GM23248 (cell line): ENCODE measurements around the gene PLA2G4C. TPM values are rescaled to one million over a fixed set of nuclear protein-coding genes. Genes with fewer than 3 reads are reported as not detected.

Experiments
- DNase-seq: peaks from one replicate; pipeline ENCODE4 v3.0.0-alpha.2; 2015
- H2AFZ ChIP-seq: fragments of 200-600 bp; sonication (generic); 2 replicates; pipeline ENCODE4 v1.6.1; 2016; ENCODE audit warnings: antibody characterized with exemption
- H3F3A ChIP-seq: fragments of 200-600 bp; sonication (generic); 2 replicates; pipeline ENCODE4 v1.6.1; 2016; ENCODE audit warnings: mild to moderate bottlenecking, antibody characterized with exemption, mixed run types; ENCODE audit not compliant: insufficient read depth
- H3K27ac ChIP-seq: fragments of 200-600 bp; sonication (generic); 2 replicates; pipeline ENCODE4 v1.5.1; 2016; ENCODE audit warnings: mild to moderate bottlenecking
- H3K27me3 ChIP-seq: fragments of 200-600 bp; sonication (generic); replicated peaks from 2 replicates; pipeline ENCODE4 v1.6.1; 2016; ENCODE audit warnings: mild to moderate bottlenecking; ENCODE audit not compliant: insufficient read depth
- H3K36me3 ChIP-seq: fragments of 200-600 bp; sonication (generic); 2 replicates; pipeline ENCODE4 v1.6.1; 2016; ENCODE audit warnings: low read depth, mild to moderate bottlenecking
- H3K4me1 ChIP-seq: fragments of 200-600 bp; sonication (generic); 2 replicates; pipeline ENCODE4 v1.6.1; 2016; ENCODE audit warnings: mild to moderate bottlenecking; ENCODE audit not compliant: insufficient read depth
- H3K4me2 ChIP-seq: fragments of 200-600 bp; sonication (generic); one replicate; pipeline ENCODE4 v1.6.1; 2016; ENCODE audit warnings: mild to moderate bottlenecking; ENCODE audit not compliant: unreplicated experiment
- H3K4me3 ChIP-seq: fragments of 200-600 bp; sonication (generic); 2 replicates; pipeline ENCODE4 v1.5.1; 2016; ENCODE audit warnings: mild to moderate bottlenecking
- H3K79me2 ChIP-seq: fragments of 200-600 bp; sonication (generic); 2 replicates; pipeline ENCODE4 v1.6.1; 2016; ENCODE audit warnings: mild to moderate bottlenecking; ENCODE audit not compliant: insufficient read depth
- H3K9ac ChIP-seq: fragments of 200-600 bp; sonication (generic); 2 replicates; pipeline ENCODE4 v1.6.1; 2016; ENCODE audit warnings: mild to moderate bottlenecking
- H3K9me2 ChIP-seq: fragments of 200-600 bp; sonication (generic); 2 replicates; pipeline ENCODE4 v1.6.1; 2016; ENCODE audit warnings: mixed run types, mild to moderate bottlenecking, moderate library complexity; ENCODE audit not compliant: insufficient read depth
- H3K9me3 ChIP-seq: fragments of 200-600 bp; sonication (generic); one replicate; pipeline ENCODE4 v1.6.1; 2017; ENCODE audit warnings: low read depth
- H4K20me1 ChIP-seq: fragments of 200-600 bp; sonication (generic); 2 replicates; pipeline ENCODE4 v1.6.0; 2016; ENCODE audit not compliant: insufficient read depth
- EZH2 ChIP-seq: fragments of 200-600 bp; sonication (generic); IDR thresholded peaks from 2 replicates; pipeline ENCODE4 v1.6.1; 2018; ENCODE audit warnings: antibody characterized with exemption, mild to moderate bottlenecking; ENCODE audit not compliant: insufficient read depth, poor library complexity, severe bottlenecking
- EZH2phosphoT487 ChIP-seq: fragments of 200-600 bp; sonication (generic); IDR thresholded peaks from 2 replicates; pipeline ENCODE4 v1.6.1; 2018; ENCODE audit warnings: antibody characterized with exemption, moderate library complexity, mild to moderate bottlenecking, low read depth; ENCODE audit not compliant: insufficient read depth
- WGBS, 2 experiments: methylation state at CpG; one replicate each; pipeline ENCODE4 v1.1.6; 2015 to 2017; ENCODE audit warnings: low lambda C conversion rate in 2 of 2, low coverage in 1 of 2; ENCODE audit errors: missing lambda C conversion rate in 2 of 2; 5-methylcytosine and 5-hydroxymethylcytosine counted together
- in situ Hi-C: fragments of 300-500 bp; cut with MboI; formaldehyde crosslinking; loops from 2 replicates; pipeline ENCODE4 v1.15.0; 2020
- polyA plus RNA-seq: library from polyadenylated mRNA; unstranded; fragments of >200 nt; fragmentation: Nextera tagmentation; extraction: Ambion mirVana; gene quantifications from 2 replicates; pipeline ENCODE4 v1.2.1, GENCODE V29; 2016
- total RNA-seq: library from RNA; depleted of rRNA; stranded (reverse); fragments of >200 nt; shearing (Covaris generic); gene quantifications from 2 replicates; pipeline ENCODE4 v1.2.3, GENCODE V29; 2014

The PLA2G4C gene
- total and polyA plus RNA-seq, 2 experiments from 2014 or later = 0.76 to 1.9 TPM

GRCh38 chr19:48136547-48136946 lies 25.9 kb upstream of the PLA2G4C start:
- H3K4me3 ChIP-seq = no peak overlapping the region
- H3K4me2 ChIP-seq = no peak overlapping the region
- H3K4me1 ChIP-seq = no peaks in the 10 kb centered on the region
- no peaks in the 10 kb centered on the region for H3K79me2 ChIP-seq
- no peak overlapping the region for H2AFZ ChIP-seq
- WGBS, 2 experiments = 100% methylated on average over 1 to 4 of the region's 4 CpGs
- no peaks in the 10 kb centered on the region for H3K9me3 ChIP-seq
- H3F3A ChIP-seq = no peaks in the 10 kb centered on the region
- H3K9ac ChIP-seq = no peak overlapping the region
- TF ChIP-seq EZH2phosphoT487 (no peak), EZH2 (no peak)
- DNase-seq = no peak
- in situ Hi-C loops = no loop called here
- H3K27ac ChIP-seq = no peak overlapping the region
- H3K36me3 ChIP-seq = no peaks in the 10 kb centered on the region
- no peaks in the 10 kb centered on the region for H3K9me2 ChIP-seq
- no peaks in the 10 kb centered on the region for H3K27me3 ChIP-seq
- no peaks in the 10 kb centered on the region for H4K20me1 ChIP-seq

- H3K36me3 ChIP-seq = no peaks in the 10 kb centered on the region
- H3F3A ChIP-seq = no peaks in the 10 kb centered on the region
- H3K4me1 ChIP-seq = no peaks in the 10 kb centered on the region
- no peaks in the 10 kb centered on the region for H3K9me3 ChIP-seq
- H3K27ac ChIP-seq = no peak overlapping the region
- no peak overlapping the region for H3K4me2 ChIP-seq
- in situ Hi-C loops = no loop called here
- no peaks in the 10 kb centered on the region for H4K20me1 ChIP-seq
- peak; percentile 14 for DNase-seq
- H3K9ac ChIP-seq = no peak overlapping the region
- 71 to 75% methylated on average over 8 of the region's 8 CpGs for WGBS, 2 experiments
- H3K79me2 ChIP-seq = no peaks in the 10 kb centered on the region
- H3K9me2 ChIP-seq = no peaks in the 10 kb centered on the region
- TF ChIP-seq EZH2phosphoT487 = no peak
- TF ChIP-seq EZH2 = no peak
- H3K4me3 ChIP-seq = no peak overlapping the region
- H2AFZ ChIP-seq = no peak overlapping the region
- H3K27me3 ChIP-seq = no peaks in the 10 kb centered on the region
Observed at GRCh38 chr19:48135411-48135810, 24.8 kb upstream of the PLA2G4C start.

- H2AFZ ChIP-seq = no peak overlapping the region
- no peaks in the 10 kb centered on the region for H3K79me2 ChIP-seq
- no peak overlapping the region for H3K9ac ChIP-seq
- no peaks in the 10 kb centered on the region for H3K27me3 ChIP-seq
- TF ChIP-seq EZH2 = no peak
- no peak for TF ChIP-seq EZH2phosphoT487
- H3K9me3 ChIP-seq = no peaks in the 10 kb centered on the region
- DNase-seq = no peak
- H3K4me1 ChIP-seq = no peaks in the 10 kb centered on the region
- H3K4me2 ChIP-seq = no peak overlapping the region
- 95 to 100% methylated on average over 6 of the region's 6 CpGs for WGBS, 2 experiments
- no peaks in the 10 kb centered on the region for H4K20me1 ChIP-seq
- in situ Hi-C loops = no loop called here
- no peaks in the 10 kb centered on the region for H3F3A ChIP-seq
- no peaks in the 10 kb centered on the region for H3K36me3 ChIP-seq
- no peak overlapping the region for H3K27ac ChIP-seq
- no peaks in the 10 kb centered on the region for H3K9me2 ChIP-seq
- H3K4me3 ChIP-seq = no peak overlapping the region
Observed at GRCh38 chr19:48133094-48133493, 22.5 kb upstream of the PLA2G4C start.

GRCh38 chr19:48127561-48127960 lies 16.9 kb upstream of the PLA2G4C start:
- Histone ChIP-seq H3K9me3 (no peaks in the 10 kb centered on the region), H3K79me2 (no peaks in the 10 kb centered on the region), H3K27ac (no peak overlapping the region), H3K27me3 (no peaks in the 10 kb centered on the region), H2AFZ (no peak overlapping the region), H3K4me3 (no peak overlapping the region), H3K9me2 (no peaks in the 10 kb centered on the region), H3K4me1 (peaks cover 10% of the 10 kb centered on the region), H3F3A (0 out of 2 replicates have a peak, but pooled peaks cover 9% of the 10 kb centered on the region), H3K36me3 (no peaks in the 10 kb centered on the region), H3K9ac (no peak overlapping the region), H3K4me2 (no peak overlapping the region), H4K20me1 (no peaks in the 10 kb centered on the region)
- in situ Hi-C loops = no loop called here
- WGBS, 2 experiments = 93 to 99% methylated on average over 6 of the region's 6 CpGs
- no peak for DNase-seq
- TF ChIP-seq EZH2phosphoT487 = no peak
- no peak for TF ChIP-seq EZH2
